Embryonic facial prominence (tissue), 1 donor: Measurements from ENCODE around the gene PRDM11.
A peak's percentile ranks its signal among the peaks of the same experiment; 100 is the strongest.

ENCODE experiments used
- DNase-seq: peaks from one replicate; pipeline ENCODE4 v3.0.0-alpha.2; 2016; ENCODE audit errors: extremely low spot score

Gene PRDM11

GRCh38 chr11:45209000-45209879, 62.8 kb downstream of the PRDM11 start:
- DNase-seq: no peak

- peak; percentile 91 for DNase-seq
Measured at GRCh38 chr11:45209891-45210699, 63.7 kb downstream of the PRDM11 start.

- DNase-seq: no peak
Measured at GRCh38 chr11:45210846-45211245, 64.4 kb downstream of the PRDM11 start.

DNA sequence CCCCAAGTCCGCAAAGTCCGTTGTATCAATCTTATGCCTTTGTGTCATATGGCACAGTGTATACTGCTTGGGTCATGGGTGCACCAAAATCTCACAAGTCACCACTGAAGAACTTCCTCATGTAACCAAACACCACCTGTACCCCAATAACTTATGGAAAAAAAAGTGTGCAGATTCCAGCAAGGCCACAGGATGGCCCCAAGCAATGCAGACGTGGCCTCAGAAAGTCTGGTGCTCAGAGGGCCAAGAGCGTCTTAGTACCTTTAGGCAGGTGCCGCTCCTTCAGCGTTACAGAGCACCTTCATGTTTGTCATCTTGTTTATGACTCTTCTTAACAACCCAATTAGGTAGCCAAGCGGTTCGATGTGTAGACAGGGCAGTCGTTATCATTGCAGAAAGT, 65.3 kb downstream of the PRDM11 start:
- DNase-seq: no peak

GRCh38 chr11:45212566-45213315, 66.3 kb downstream of the PRDM11 start:
- no peak for DNase-seq

- DNase-seq: no peak
Measured at GRCh38 chr11:45213316-45213665, 66.9 kb downstream of the PRDM11 start.

GRCh38 chr11:45213717-45214116, 67.3 kb downstream of the PRDM11 start:
- DNase-seq: no peak

- no peak for DNase-seq
Measured at GRCh38 chr11:45215098-45215865, 68.8 kb downstream of the PRDM11 start.

GRCh38 chr11:45216031-45216430, 69.6 kb downstream of the PRDM11 start:
- no peak for DNase-seq

- no peak for DNase-seq
Measured at GRCh38 chr11:45216901-45217300, 70.5 kb downstream of the PRDM11 start.

- no peak for DNase-seq
Measured at GRCh38 chr11:45217991-45218390, 71.6 kb downstream of the PRDM11 start.

GRCh38 chr11:45218705-45219104, 72.3 kb downstream of the PRDM11 start:
- DNase-seq: no peak

DNA sequence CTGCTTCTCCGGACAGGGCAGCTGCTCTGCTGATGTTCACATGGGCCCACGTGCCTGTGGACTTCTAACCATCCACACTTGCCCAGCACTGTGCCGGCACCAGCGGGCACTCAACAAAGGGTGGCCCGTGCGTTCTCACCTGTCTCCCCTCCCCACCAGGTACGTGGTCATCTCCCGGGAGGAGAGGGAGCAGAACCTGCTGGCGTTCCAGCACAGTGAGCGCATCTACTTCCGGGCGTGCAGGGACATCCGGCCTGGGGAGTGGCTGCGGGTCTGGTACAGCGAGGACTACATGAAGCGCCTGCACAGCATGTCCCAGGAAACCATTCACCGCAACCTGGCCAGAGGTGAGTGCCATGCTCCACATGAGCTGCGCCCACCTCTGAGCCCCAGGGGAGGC, 73.0 kb downstream of the PRDM11 start:
- no peak for DNase-seq

GRCh38 chr11:45223496-45223895, 77.1 kb downstream of the PRDM11 start:
- no peak for DNase-seq

DNA sequence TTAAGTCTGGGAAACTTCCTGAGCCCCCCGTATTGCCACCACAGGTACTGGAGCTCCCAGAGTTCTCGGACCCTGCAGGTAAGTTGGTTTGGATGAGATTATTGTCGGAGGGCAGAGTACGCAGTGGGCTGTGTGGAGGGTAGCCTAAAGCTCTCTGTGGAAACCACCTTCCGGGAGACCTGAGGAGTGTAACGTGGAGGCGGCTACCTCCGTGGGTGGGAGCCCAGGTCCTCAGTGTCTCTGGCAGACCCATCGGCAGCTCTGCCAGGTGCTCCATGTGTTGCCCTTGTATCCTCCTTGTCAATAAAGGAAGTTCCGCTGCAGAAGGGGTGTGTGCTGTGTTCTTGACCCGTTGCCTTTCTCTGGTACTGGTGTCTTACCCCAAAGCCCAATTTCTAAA, 78.3 kb downstream of the PRDM11 start:
- no peak for DNase-seq

- no peak for DNase-seq
Measured at GRCh38 chr11:45225277-45225676, 78.8 kb downstream of the PRDM11 start.

GRCh38 chr11:45225961-45226871, 79.8 kb downstream of the PRDM11 start:
- DNase-seq: no peak

DNA sequence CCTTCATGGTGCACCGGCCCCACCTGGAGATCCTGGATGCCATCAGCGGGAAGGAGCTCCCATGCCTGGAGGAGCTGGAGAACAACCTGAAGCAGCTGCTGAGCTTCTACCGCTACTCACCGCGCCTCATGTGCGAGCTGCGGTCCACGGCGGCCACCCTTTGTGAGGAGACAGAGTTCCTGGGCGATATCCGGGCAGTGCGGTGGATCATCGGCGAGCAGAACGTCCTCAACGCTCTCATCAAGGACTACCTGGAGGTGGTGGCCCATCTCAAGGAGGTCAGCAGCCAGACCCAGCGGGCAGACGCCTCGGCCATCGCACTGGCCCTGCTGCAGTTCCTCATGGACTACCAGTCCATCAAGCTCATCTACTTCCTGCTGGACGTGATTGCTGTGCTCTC, 80.5 kb downstream of the PRDM11 start:
- DNase-seq: no peak

- DNase-seq: no peak
Measured at GRCh38 chr11:45227836-45228235, 81.4 kb downstream of the PRDM11 start.

GRCh38 chr11:45229401-45230020, 83.1 kb downstream of the PRDM11 start:
- no peak for DNase-seq
